Measurements from ENCODE around the gene GXYLT1.

Gene GXYLT1

DNA sequence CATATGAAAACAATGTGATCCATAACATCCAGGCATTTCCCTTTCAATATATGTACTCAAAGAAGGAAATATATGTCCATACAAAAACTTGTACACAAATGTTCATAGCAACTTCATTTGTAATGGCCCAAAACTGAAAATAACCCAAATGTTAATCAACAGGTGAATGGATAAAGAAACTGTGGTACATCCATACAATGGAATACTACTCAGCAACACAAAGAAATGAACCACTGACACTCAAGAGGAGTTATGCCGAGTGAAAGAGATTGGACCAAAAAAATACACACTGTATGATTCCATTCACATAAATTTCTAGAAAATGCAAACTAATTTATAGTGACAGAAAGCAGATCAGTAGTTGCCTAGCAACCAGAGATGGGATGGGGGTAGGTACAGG is 30.3 kb upstream of the GXYLT1 start:
- Histone ChIP-seq H3K27me3 (ENCODE audit: control insufficient read depth, low read length) (no peaks in the 10 kb centered on the region), H3K4me1 (ENCODE audit: control insufficient read depth, low read length) (peaks cover 9% of the 10 kb centered on the region)

GRCh38 chr12:42173961-42174521 is 29.4 kb upstream of the GXYLT1 start:
- H3K79me2 ChIP-seq (ENCODE audit: control insufficient read depth, low read length): no peaks in the 10 kb centered on the region
- no peaks in the 10 kb centered on the region for H3K9me3 ChIP-seq (ENCODE audit: control insufficient read depth, insufficient read depth, low read length)
- no peaks in the 10 kb centered on the region for H3K27me3 ChIP-seq (ENCODE audit: control insufficient read depth, low read length)
- H4K20me1 ChIP-seq (ENCODE audit: control insufficient read depth, insufficient read depth, low read depth, low read length): no peaks in the 10 kb centered on the region
- H3K4me2 ChIP-seq (ENCODE audit: low read length): no peak overlapping the region
- H3K27ac ChIP-seq (ENCODE audit: low read depth, low read length): no peak overlapping the region
- TF ChIP-seq, protein P1, sequence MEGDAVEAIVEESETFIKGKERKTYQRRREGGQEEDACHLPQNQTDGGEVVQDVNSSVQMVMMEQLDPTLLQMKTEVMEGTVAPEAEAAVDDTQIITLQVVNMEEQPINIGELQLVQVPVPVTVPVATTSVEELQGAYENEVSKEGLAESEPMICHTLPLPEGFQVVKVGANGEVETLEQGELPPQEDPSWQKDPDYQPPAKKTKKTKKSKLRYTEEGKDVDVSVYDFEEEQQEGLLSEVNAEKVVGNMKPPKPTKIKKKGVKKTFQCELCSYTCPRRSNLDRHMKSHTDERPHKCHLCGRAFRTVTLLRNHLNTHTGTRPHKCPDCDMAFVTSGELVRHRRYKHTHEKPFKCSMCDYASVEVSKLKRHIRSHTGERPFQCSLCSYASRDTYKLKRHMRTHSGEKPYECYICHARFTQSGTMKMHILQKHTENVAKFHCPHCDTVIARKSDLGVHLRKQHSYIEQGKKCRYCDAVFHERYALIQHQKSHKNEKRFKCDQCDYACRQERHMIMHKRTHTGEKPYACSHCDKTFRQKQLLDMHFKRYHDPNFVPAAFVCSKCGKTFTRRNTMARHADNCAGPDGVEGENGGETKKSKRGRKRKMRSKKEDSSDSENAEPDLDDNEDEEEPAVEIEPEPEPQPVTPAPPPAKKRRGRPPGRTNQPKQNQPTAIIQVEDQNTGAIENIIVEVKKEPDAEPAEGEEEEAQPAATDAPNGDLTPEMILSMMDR (IDR thresholded peaks at IDR 0.05; ENCODE audit: low read depth, low read length, poor library complexity, severe bottlenecking): no peak
- no peak for TF ChIP-seq EZH2phosphoT487 (IDR thresholded peaks at IDR 0.05; ENCODE audit: borderline replicate concordance, low read length)
- H3K4me3 ChIP-seq (ENCODE audit: low read length): no peak overlapping the region
- H3K4me1 ChIP-seq (ENCODE audit: control insufficient read depth, low read length): peaks cover 9% of the 10 kb centered on the region
- no peaks in the 10 kb centered on the region for H3K9me2 ChIP-seq (replicated peaks; ENCODE audit: control insufficient read depth, low read length)
- no peaks in the 10 kb centered on the region for H3K36me3 ChIP-seq (ENCODE audit: control insufficient read depth, low read length)
- H3F3A ChIP-seq (ENCODE audit: control insufficient read depth, insufficient read depth): no peaks in the 10 kb centered on the region

More for the DNA sequence above, 30.3 kb upstream of the GXYLT1 start:
- Histone ChIP-seq H4K20me1 (ENCODE audit: control insufficient read depth, insufficient read depth, low read depth, low read length) (no peaks in the 10 kb centered on the region), H3K36me3 (ENCODE audit: control insufficient read depth, low read length) (no peaks in the 10 kb centered on the region), H3K4me3 (ENCODE audit: low read length) (no peak overlapping the region), H3K79me2 (ENCODE audit: control insufficient read depth, low read length) (no peaks in the 10 kb centered on the region), H3K4me2 (ENCODE audit: low read length) (no peak overlapping the region), H3F3A (ENCODE audit: control insufficient read depth, insufficient read depth) (no peaks in the 10 kb centered on the region), H3K9me3 (ENCODE audit: control insufficient read depth, insufficient read depth, low read length) (no peaks in the 10 kb centered on the region), H3K27ac (ENCODE audit: low read depth, low read length) (no peak overlapping the region), H3K9me2 (replicated peaks; ENCODE audit: control insufficient read depth, low read length) (no peaks in the 10 kb centered on the region)
- TF ChIP-seq, protein P1 (IDR thresholded peaks at IDR 0.05; ENCODE audit: low read depth, low read length, poor library complexity, severe bottlenecking): no peak
- no peak for TF ChIP-seq EZH2phosphoT487 (IDR thresholded peaks at IDR 0.05; ENCODE audit: borderline replicate concordance, low read length)

DNA sequence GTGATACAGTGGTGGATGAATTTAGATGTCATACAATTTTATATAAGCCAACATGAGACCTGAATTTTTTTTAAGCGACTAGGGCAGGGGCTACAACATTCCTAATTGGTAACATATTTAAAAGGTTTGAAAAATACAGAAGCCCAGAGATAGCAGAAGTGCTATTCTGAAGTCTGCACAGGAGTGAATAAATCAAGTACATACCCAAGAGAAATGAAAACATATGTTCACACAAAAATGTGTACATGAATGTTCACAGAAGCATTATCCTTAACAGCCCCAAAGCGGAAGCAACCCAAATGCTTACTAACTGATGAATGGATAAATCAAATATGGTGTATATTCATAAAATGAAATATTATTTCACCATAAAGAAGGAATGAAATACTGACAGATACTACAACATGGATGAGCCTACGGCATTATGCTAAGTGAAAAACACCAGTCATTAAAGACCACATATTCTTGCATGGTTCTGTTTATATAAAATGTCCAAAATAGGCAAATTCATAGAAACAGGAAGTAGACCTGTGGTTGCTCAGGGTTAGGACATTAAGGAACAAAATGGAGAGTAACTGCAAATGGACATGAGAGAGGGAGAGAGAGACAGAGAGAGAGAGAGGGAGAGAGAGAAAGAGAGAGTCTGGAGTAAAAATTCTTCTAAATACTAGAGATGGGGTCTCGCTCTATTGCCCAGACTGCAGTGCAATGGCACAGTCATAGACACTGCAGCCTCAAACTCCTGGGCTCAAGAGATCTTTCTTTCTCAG is 28.0 kb upstream of the GXYLT1 start:
- Histone ChIP-seq H3F3A (ENCODE audit: control insufficient read depth, insufficient read depth) (no peaks in the 10 kb centered on the region), H4K20me1 (ENCODE audit: control insufficient read depth, insufficient read depth, low read depth, low read length) (no peaks in the 10 kb centered on the region), H3K27ac (ENCODE audit: low read depth, low read length) (no peak overlapping the region), H3K4me2 (ENCODE audit: low read length) (no peak overlapping the region), H3K79me2 (ENCODE audit: control insufficient read depth, low read length) (no peaks in the 10 kb centered on the region), H3K4me3 (ENCODE audit: low read length) (no peak overlapping the region), H3K36me3 (ENCODE audit: control insufficient read depth, low read length) (no peaks in the 10 kb centered on the region), H3K9me3 (ENCODE audit: control insufficient read depth, insufficient read depth, low read length) (no peaks in the 10 kb centered on the region), H3K4me1 (ENCODE audit: control insufficient read depth, low read length) (peaks cover 9% of the 10 kb centered on the region), H3K9me2 (replicated peaks; ENCODE audit: control insufficient read depth, low read length) (no peaks in the 10 kb centered on the region), H3K27me3 (ENCODE audit: control insufficient read depth, low read length) (no peaks in the 10 kb centered on the region)
- TF ChIP-seq EZH2phosphoT487 (IDR thresholded peaks at IDR 0.05; ENCODE audit: borderline replicate concordance, low read length): no peak

GRCh38 chr12:42167711-42168110 is 23.0 kb upstream of the GXYLT1 start:
- H3K36me3 ChIP-seq (ENCODE audit: control insufficient read depth, low read length): no peaks in the 10 kb centered on the region
- no peak overlapping the region for H3K27ac ChIP-seq (ENCODE audit: low read depth, low read length)
- H3F3A ChIP-seq (ENCODE audit: control insufficient read depth, insufficient read depth): no peaks in the 10 kb centered on the region
- H4K20me1 ChIP-seq (ENCODE audit: control insufficient read depth, insufficient read depth, low read depth, low read length): no peaks in the 10 kb centered on the region
- H3K4me1 ChIP-seq (ENCODE audit: control insufficient read depth, low read length): peaks cover 13% of the 10 kb centered on the region
- H3K9me3 ChIP-seq (ENCODE audit: control insufficient read depth, insufficient read depth, low read length): no peaks in the 10 kb centered on the region
- H3K27me3 ChIP-seq (ENCODE audit: control insufficient read depth, low read length): no peaks in the 10 kb centered on the region
- no peak overlapping the region for H3K4me3 ChIP-seq (ENCODE audit: low read length)
- no peaks in the 10 kb centered on the region for H3K9me2 ChIP-seq (replicated peaks; ENCODE audit: control insufficient read depth, low read length)
- H3K79me2 ChIP-seq (ENCODE audit: control insufficient read depth, low read length): no peaks in the 10 kb centered on the region
- no peak overlapping the region for H3K4me2 ChIP-seq (ENCODE audit: low read length)
- no peak for TF ChIP-seq EZH2phosphoT487 (IDR thresholded peaks at IDR 0.05; ENCODE audit: borderline replicate concordance, low read length)
- TF ChIP-seq, protein P1 (IDR thresholded peaks at IDR 0.05; ENCODE audit: low read depth, low read length, poor library complexity, severe bottlenecking): no peak
